NCI-H128 (cell line): ENCODE measurements around the gene DIPK1A.

Experiments
- DNase-seq: peaks from one replicate; lab custom pipeline; 2025; ENCODE audit not compliant: unreplicated experiment; lab: John Stamatoyannopoulos, UW

DIPK1A gene

DNA sequence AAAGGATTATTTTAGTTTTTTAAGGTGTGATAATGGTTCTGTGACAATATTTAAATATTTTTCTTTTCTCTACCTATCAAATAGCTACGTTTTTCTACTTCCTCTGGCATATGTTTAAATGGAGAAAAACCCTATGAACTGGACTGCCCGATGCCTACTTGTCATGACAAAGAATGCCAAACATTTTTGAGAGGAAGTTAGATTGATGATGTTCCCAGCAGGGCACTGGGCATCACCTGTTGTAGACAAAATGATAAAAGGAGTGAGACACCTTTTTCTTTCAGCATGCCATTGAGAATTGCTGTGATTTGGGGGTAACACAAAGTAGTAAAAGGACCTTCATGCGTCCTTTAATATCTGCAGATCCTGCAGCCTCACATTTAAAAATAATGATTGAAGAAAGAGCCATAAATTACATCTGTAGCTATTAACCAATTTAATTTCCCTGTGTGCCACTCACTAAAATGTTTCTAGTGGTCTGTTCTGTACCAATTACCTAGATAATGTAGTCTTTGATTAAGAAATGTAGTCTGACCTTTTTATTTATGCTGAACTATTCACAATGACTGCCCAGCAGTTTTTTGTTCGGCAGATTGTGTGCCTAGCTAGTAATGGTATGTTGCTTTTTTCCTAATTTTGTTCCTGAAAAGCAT lies 81.8 kb downstream of the DIPK1A start:
- no peak for DNase-seq

DNA sequence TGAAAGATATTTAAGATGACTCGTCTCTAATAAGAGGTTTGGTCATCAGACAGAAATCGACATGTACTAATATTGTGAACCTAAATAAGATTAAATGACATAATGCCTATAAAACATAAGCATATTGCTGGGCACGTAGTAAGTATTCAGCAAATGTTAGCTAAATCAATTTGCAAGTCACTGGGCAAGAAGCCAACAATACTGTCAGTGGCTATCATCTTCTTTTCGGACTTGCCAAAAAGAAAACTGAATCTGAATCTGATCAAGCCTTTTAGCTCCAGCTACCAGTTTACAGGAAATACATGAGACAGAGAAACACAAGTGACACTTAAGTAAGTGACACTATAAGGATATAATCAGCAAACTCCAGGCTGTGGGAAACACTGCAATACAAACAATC lies 83.5 kb downstream of the DIPK1A start:
- no peak for DNase-seq

DNA sequence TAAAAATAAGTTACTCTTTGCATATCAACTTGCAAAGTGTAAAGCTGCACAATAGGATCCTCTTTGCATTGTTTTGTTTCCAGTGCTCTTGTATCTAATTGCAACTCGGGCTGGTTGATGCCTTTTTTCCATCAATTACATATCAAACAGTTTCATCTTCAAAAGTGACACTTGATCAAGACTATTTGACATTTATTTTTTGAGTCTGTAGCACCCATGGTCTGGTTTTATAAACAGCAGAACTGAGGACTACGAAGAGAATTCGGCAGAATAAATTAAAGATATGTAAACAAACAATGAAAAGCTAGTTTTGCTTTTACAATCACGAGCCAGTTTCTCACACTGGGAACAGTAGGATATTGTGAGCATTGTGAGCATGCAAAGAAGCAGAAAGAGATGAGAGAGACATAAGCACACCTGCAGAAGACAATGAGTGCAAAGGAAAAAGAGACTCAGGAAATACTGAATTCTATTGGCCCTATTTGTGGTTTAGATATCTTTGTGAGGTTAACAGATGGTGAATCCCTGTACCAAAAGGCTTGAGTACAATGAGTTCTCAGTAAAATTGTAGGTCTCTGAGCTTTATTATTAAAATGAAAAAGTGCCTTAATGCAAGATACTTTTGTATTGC lies 84.1 kb downstream of the DIPK1A start:
- peak; percentile 7 for DNase-seq

DNA sequence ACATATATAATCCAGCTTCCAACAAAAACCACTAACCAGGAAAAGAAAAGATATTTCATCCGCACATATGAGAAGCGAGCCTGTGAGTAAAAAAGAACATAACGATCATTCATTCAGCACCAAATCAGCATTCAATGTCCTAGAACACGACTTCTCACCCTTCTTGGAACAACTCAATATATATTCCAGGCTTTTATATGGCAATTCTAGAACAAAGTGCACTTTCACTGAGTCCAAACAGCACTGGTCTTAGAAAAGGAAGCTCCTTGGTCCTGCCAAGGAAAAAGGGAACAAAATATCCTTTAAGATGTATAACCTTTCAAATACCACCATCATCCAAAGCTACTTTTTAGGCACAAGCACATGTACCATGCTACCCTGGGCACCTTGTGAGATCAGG lies 84.9 kb downstream of the DIPK1A start:
- DNase-seq, result no peak

DNA sequence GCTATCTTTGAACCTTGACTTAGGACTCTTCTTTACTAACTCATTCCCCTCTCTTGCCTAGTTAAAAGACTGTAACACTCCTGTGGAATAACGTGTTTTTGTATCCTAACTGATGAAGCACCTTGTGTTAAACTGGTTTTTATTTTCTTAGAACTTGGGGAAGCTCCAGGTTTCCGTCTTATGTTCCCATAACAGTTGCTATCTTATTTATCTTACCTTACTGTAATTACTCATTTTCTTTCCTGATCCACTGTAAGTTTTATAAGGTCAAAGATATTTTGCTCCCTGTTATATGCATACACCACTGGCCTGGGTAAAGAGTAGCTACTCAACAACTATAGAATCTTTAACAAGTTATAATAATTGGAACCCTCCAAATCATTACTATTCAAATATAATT lies 86.3 kb downstream of the DIPK1A start:
- DNase-seq, result no peak

DNA sequence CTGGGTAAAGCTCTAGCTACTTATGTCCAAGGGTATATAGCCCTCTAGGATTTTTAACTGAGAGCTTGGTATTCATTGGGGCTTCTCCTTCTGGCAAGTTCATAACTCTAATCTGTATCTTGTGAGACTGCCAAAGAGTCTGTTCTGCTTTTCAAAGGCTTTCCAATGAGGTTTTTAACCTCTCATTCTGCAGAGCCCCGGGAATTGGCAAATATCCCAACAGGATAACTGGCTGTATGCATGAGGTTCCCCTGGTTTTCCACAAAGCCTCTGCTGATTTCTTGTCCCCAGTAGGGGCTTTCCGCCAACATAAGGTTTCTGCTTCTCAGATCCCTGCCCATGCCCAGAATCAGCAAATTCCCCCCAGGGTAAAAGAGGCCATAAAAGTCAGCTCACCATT lies 88.5 kb downstream of the DIPK1A start:
- no peak for DNase-seq

DNA sequence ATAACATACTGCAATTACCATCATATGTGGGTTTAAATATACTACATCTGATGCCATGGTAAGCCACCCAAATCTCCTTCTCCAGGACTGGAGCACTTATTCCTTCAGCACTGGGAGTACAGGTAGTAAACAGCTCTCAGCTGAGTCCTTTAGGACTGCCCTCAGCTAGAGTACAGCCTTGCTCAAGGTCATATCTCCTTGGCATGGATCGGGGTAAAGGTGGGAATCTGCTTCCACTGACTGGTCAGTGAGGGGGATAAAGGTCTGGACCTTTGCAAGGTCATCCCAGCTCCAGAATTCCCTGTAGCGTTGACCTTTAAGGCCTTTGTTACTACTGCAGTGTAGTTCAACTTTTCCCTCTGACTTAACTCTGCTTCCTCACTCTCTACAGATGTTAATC lies 90.7 kb downstream of the DIPK1A start:
- no peak for DNase-seq

DNA sequence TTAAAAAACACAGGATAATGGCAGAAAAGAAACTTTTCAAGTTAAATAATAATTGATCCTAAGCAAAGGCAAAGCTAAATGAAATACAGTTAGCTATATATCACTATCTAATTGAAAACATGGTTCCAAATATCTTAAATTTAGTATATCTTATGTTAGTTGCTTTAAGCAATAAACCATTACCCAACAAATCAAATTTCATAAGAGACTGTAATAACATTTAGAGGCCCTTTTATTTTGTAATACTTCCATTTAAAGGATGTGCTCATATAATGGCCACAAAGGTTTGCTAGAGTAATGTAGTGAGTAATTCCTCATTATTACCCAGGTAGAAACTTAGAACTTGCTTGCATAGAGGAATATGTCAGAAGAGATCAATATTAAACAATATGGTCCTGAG lies 97.1 kb downstream of the DIPK1A start:
- no peak for DNase-seq

DNA sequence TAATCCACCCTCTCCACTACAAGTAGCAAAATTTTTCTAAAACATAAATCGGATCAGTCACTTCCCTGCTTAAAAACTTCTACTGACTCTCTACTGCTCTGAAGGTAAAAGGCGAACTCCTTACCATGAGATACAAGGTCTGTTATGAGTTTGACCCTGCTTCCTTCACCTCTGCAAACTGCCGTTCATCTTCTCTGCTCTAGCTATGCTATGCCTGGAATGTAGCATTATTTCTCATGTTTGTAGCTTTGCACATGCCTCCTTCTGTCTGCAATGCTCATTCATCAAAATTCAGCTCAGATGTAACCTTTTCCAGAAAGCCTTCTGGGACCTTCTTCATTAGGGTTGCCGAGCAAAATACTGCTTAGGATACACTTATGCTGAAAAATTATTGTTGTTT lies 98.7 kb downstream of the DIPK1A start:
- DNase-seq, result no peak

DNA sequence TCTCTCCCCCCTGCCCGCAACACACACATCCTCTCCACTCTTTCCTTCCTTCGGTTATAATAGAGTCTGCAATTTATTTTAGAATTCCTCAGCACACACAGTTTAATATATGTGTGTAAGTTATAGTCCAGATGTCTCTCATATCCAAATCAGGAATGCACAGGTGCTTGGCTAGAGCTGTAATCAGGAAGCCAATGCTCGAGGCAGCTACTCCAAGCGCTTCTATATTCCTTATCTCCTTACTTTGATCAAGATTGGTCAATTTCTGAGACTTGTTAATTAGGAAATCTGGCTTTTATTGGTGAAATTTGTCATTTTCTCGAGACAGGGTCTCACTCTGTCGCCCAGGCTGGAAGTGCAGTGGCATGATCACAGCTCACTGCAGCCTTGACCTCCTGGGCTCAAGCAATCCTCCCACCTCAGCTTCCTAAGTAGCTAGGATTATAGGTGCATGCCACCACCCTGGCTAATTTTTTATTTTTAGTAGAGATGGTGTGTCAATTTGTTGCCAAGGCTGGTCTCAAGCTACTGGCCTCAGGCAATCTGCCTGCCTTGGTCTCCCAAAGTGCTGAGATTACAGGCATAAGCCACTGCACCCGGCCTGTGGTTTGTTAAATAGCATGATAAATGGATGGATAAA lies 101.7 kb downstream of the DIPK1A start:
- DNase-seq, result no peak

DNA sequence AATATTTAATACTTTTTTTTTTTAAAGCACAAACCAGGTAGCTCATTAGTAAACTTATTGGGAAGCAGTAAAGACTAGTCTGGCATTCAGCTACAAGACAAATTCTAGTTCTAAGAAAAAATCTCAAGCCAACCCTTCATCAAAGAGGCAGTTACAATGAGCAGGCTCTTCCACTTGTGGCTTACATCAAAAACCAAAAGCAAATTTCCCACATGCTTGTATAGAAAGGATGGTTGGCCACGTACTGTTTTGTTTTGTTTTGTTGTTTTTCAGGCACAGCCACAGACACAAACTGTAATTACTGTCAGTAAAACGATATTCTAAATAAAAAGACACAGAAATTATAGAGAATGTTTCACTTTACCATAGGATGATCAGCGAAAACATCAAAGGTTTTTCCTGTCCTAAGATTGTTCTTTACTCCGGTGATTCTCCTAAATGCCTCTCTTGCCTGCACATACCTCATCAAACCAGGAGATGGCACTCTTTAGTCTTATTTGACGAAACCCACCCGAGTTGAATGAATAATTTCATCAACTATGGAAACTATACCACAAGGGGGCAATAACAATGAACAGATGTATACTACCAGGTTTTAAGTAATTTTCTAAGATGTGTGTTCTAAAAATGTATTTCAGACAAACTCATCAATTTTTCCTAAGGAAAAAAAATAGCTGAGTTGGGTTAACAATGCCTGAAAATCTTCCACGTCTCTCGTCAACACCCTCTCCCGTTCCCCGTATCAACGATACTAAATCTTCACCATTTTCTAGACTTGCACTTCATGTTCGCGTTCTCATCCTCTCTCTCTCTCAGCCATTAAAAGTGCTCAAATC lies 102.5 kb downstream of the DIPK1A start:
- DNase-seq, result peak; percentile 86

DNA sequence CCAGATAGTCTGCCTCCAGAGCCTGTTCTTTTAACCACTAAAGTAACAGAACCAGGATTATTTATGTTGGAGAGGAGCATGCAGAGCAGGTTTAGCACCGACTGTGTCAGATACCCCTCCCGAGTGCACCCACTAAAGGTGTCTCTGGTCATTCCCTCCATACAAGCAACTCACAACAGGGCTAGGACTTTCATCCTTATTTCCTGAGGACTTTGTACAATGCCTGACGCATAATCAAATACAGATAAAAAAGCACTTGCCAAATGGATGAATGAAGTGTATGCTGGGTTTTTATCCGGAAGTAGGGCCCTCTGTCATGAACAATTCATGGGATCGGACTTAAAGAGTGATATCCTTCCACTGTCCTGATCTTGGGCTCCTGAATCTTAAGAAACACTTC lies 103.4 kb downstream of the DIPK1A start:
- DNase-seq, result no peak

DNA sequence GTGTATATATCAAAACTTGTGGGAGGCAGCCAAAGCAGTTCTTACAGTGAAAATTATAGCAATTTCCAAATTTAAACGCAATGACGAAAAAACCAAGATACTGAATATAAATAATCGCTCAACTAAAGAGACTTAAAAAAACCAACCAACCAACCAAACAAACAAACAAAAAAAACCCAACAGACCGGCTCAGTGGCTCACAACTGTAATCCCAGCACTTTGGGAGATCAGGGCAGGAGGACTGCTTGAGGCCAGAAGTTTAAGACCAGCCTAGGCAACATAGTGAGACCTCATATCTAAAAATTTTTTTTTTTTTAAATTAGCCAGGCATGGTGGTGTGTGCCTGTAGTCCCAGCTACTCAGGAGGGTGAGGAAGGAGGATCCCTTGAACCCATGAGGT lies 106.0 kb downstream of the DIPK1A start:
- no peak for DNase-seq

DNA sequence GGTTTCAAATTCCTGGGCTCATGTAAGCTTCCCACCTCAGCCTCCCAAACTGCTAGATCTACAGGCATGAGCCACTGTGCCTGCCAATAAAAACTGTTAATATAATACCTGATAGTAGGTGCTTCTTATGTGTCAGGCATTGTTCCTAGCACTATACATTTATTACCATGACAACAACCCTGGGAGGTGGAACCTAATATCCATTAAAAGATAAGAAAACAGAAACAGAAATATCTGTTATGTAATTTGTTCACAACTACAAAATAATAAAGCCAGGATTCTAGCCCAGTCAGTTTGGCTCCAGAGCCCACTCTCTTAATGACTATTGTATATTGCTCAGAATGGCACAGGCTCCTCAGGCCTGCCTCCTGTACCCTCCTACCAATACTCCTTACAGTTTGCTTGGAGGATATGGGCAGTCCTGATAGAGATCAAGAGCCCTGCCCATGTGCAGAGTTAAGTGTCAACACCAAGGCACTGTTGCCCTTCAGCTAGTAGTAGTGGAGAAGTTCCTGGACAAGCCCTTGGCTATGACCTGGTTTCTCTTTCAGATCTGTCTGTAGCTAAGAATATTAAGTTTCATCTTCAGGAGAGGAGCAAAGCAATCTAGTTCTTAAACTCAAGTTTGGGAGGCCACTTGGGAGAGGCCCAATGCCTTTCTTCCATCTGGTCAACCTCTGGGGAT lies 107.0 kb downstream of the DIPK1A start:
- no peak for DNase-seq

DNA sequence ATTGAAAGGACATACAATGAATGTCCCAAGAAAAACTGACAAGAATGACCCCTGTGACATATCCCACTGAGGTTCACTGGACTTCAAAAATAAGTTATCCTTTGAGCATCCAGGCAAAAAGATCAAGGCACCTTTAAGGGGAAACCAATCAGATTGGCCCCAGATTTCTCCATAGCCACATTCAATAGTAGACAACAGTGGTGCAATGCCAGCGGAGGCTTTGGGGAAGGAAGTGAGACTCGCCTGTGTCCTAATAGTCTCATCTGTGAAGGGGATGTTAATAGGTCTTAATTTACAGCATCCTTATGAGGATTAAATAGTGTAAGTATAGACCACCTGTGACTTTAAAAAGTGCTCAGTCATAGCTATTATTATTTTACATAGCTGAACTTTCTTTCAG lies 108.0 kb downstream of the DIPK1A start:
- DNase-seq, result no peak

DNA sequence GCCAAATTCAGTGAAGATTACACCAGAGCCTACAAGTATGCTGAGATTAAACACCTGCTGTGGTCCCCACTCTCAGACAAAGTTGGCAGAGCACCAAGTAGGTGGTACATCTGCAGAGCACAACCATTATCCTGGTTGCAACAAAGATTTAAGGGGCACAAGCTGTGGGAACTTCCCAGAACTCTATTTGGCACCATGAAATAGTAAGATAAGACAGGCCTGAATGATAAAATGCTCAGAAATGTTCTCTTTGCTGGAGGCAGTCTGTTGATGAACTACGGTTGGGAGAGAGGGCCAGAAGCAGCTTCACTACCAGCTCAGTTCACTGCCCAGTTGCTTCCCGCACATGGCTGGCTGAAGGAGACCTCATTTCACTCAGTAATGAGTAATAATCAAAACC lies 109.5 kb downstream of the DIPK1A start:
- DNase-seq, result no peak

DNA sequence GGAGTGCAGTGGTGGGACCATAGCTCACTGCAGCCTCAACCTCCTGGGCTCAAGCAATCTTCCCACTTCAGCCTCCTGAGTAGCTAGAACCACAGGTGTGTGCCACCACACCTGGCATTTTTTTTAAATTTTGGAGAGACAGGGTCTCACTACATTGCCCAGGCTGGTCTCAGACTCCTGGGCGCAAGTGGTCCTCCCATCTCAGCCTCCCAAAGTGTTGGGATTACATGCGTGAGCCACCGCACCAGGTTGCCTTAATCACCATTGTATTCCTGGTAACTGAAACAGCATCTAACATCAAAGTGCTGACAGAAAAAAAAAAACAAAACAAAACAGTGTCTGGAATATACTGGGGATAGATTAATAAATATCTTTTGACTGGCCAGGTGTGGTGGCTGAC lies 111.2 kb downstream of the DIPK1A start:
- DNase-seq, result no peak

DNA sequence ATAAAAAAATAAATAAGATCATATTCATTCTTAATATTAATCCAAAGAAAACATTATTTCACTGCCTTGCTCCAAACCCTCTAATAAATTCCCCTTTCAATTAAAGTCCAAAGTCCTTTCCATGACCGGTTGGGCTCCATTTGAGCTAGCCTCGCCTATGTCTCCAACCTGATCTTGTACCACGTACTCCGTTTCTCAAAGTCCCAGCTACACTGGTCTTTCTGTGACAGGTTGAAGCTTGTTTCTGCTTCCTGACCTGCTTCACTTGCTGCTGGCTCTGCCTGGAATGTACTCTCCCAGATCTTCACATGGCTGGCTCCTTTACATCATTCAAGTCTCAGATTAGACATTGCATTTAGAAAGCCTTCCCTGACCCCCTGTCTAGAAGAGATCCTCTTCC lies 113.1 kb downstream of the DIPK1A start:
- no peak for DNase-seq

DNA sequence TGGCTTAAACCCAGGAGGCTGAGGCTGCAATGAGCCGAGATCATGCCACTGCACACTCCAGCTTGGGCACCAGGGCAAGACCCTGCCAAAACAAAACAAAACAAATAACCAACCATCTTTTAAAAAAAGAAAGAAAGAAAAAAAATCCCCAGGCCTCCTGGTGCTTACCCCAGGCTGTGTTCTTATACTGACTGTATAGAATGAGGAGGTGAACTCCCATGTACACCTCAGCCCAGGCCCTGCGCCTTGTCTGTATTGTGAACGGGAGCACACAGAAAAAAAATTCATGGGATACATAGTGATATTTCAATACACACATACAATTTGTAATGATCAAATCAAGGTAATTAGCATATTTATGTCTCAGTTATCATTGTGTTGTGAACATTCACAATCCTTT lies 115.4 kb downstream of the DIPK1A start:
- no peak for DNase-seq

DNA sequence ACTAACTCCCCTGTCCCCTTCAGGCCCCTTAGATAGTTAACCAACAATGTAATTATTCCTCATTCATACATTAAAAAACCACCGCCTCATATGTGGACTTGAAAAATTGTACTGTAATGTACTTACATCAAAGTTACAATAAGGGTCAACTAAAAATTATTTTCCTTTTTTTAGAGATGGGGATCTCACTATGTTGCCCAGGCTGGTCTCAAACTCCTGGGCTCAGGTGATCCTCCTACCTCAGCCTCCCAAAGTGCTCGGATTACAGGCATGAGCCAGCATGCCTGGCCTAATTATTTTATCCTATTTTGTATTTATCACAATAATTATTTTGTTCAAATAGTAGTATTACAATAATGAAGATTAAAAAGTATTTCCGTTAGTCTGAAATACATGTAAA lies 116.8 kb downstream of the DIPK1A start:
- DNase-seq, result no peak
